NCI-H146 treated with DMSO at 0.1 percent for 48 hours (cell line): ENCODE measurements around the gene LRP3.

Source experiments
- DNase-seq: peaks from one replicate; lab custom pipeline; 2025; ENCODE audit not compliant: unreplicated experiment; lab: John Stamatoyannopoulos, UW

LRP3 gene

DNA sequence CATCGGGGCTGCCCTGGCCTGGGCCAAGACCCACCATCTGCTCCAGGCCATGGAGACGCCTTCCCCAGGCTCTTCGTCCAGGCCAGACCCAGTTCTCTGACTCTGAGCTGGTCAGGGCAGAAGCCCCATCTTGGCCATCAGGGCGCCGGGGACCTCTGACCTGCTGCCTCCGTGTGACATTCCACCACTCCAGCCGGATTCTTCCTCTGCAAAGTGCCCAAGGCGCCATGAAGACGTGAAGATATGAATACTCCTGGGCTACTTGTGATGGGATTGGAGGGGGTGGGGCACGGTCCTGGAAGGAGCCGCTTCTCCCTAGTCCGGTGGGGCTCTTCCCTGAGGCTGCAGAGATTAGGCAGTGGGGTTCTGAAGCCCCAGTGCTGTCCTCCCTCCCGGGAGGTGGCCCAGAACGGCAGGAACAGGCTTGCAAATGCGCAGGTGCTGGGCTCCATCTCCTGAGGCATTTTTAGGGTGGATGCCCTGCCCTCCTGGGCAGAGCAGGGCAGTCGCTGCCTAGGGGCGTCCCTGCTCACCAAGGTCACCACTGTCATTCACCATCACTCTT lies 57.5 kb downstream of the LRP3 start:
- no peak for DNase-seq

- DNase-seq, result no peak
These were observed 58.4 kb downstream of the LRP3 start for GRCh38 chr19:33252418-33252962.

DNA sequence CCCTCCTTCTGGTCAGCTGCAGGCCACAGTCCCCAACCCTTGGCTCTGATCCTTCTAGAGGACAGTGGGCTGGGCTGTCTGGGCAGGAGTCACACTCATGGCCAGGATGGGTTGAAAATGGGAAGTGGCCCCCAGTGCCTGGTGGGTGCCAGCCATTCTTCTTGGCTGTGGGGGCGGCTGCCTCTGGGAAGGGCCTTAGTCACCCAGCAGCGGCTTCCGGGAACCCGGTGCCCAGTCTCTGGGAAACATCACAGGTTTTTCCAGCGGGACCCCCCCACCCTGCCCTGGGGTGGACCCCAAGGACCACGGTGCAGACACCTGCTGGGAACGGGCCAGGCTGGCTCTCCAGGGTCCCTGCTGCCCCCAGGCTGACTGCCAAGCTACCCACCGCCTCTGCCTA lies 58.8 kb downstream of the LRP3 start:
- DNase-seq, result no peak

GRCh38 chr19:33254245-33254824 lies 60.2 kb downstream of the LRP3 start:
- DNase-seq, result no peak

GRCh38 chr19:33255781-33256180 lies 61.7 kb downstream of the LRP3 start:
- DNase-seq, result no peak

GRCh38 chr19:33256261-33256660 lies 62.1 kb downstream of the LRP3 start:
- DNase-seq, result no peak

DNA sequence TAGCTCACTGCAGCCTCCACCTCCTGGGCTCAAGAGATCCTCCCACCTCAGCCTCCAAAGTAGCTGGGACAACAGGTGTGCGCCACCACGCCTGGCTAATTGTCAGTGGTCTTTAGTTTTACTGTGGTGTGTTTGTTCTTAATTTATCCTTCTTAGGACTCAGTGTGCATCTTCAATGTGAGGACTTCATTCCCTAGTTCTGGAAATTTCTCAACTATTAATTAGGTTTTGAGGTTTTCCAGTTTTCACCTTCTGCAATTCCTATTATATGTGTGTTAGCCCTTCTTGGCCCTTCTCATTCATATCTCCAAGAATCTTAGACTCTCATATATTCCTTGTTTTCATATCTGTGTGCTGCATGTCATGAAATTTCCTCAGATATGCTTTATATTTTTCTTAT lies 63.7 kb downstream of the LRP3 start:
- no peak for DNase-seq
